Fibroblast of lung (primary cell): ENCODE results near the gene TAF1L.
A peak's percentile ranks its signal among the peaks of the same experiment; 100 is the strongest.

Experiments
- CTCF ChIP-seq, 2 donors: IDR thresholded peaks in 1 of 2; conservative IDR thresholded peaks in 1 of 2; 1 replicate in 1 of 2; 2 replicates in 1 of 2; pipeline ENCODE4 v1.5.1; 2011 to 2012; ENCODE audit warnings: low read length in 2 of 2, control low read depth in 1 of 2, inconsistent platforms in 1 of 2, low read depth in 1 of 2, mild to moderate bottlenecking in 1 of 2
- EZH2 ChIP-seq: IDR thresholded peaks from 2 replicates; pipeline ENCODE4 v1.5.1; 2012; ENCODE audit warnings: low read length, control low read depth, mild to moderate bottlenecking; ENCODE audit errors: missing control alignments

GRCh38 chr9:32589083-32589723 is 46.3 kb downstream of the TAF1L start:
- TF ChIP-seq CTCF (conservative IDR thresholded peaks at IDR 0.05 in 1 of 2, IDR thresholded peaks at IDR 0.05 in 1 of 2; ENCODE audit: low read depth in 1 of 2, low read length in 2 of 2) (peak; percentile 45 to 53), EZH2 (no peak)
